Measurements from ENCODE around the gene PSMF1. TPM values are rescaled to one million over a fixed set of nuclear protein-coding genes. Genes with fewer than 3 reads are reported as not detected.

Gene PSMF1
- total RNA-seq, 1 donor from 2014 or later = 124 TPM

- Histone ChIP-seq H3K27me3 (ENCODE audit: low read depth) (no peaks in the 10 kb centered on the region), H3K4me1 (no peaks in the 10 kb centered on the region), H3K27ac (replicated peaks) (no peak overlapping the region), H3K4me3 (no peak overlapping the region), H3K36me3 (no peaks in the 10 kb centered on the region), H3K9me3 (replicated peaks) (peaks cover 29% of the 10 kb centered on the region)
- intact Hi-C loops (cut with micrococcal nuclease) = no loop called here
- no peak for DNase-seq
- TF ChIP-seq CTCF (IDR thresholded peaks at IDR 0.05; ENCODE audit: borderline replicate concordance) = no peak
Observed at GRCh38 chr20:1102016-1102415, 16.4 kb upstream of the PSMF1 start.

GRCh38 chr20:1103751-1104150, 14.7 kb upstream of the PSMF1 start:
- no peaks in the 10 kb centered on the region for H3K36me3 ChIP-seq
- H3K27ac ChIP-seq (replicated peaks) = no peak overlapping the region
- TF ChIP-seq CTCF (IDR thresholded peaks at IDR 0.05; ENCODE audit: borderline replicate concordance) = no peak
- H3K9me3 ChIP-seq (replicated peaks) = peaks cover 22% of the 10 kb centered on the region
- H3K27me3 ChIP-seq (ENCODE audit: low read depth) = no peaks in the 10 kb centered on the region
- DNase-seq = no peak
- no peaks in the 10 kb centered on the region for H3K4me1 ChIP-seq
- intact Hi-C loops (cut with micrococcal nuclease) = no loop called here
- no peak overlapping the region for H3K4me3 ChIP-seq

GRCh38 chr20:1105599-1106194, 12.7 kb upstream of the PSMF1 start:
- no peak overlapping the region for H3K4me3 ChIP-seq
- H3K27ac ChIP-seq (replicated peaks) = no peak overlapping the region
- no peak for TF ChIP-seq CTCF (IDR thresholded peaks at IDR 0.05; ENCODE audit: borderline replicate concordance)
- peaks cover 22% of the 10 kb centered on the region for H3K9me3 ChIP-seq (replicated peaks)
- no peak for DNase-seq
- H3K4me1 ChIP-seq = no peaks in the 10 kb centered on the region
- H3K27me3 ChIP-seq (ENCODE audit: low read depth) = no peaks in the 10 kb centered on the region
- no peaks in the 10 kb centered on the region for H3K36me3 ChIP-seq
- intact Hi-C loops (cut with micrococcal nuclease) = no loop called here

GRCh38 chr20:1107176-1107575, 11.2 kb upstream of the PSMF1 start:
- TF ChIP-seq CTCF (IDR thresholded peaks at IDR 0.05; ENCODE audit: borderline replicate concordance) = no peak
- H3K4me1 ChIP-seq = no peaks in the 10 kb centered on the region
- intact Hi-C loops (cut with micrococcal nuclease) = no loop called here
- H3K4me3 ChIP-seq = no peak overlapping the region
- no peaks in the 10 kb centered on the region for H3K36me3 ChIP-seq
- H3K9me3 ChIP-seq (replicated peaks) = peaks cover 10% of the 10 kb centered on the region
- no peaks in the 10 kb centered on the region for H3K27me3 ChIP-seq (ENCODE audit: low read depth)
- DNase-seq = no peak
- H3K27ac ChIP-seq (replicated peaks) = no peak overlapping the region

- intact Hi-C loops (cut with micrococcal nuclease) = no loop called here
- H3K4me3 ChIP-seq = no peak overlapping the region
- DNase-seq = peak; percentile 50
- H3K4me1 ChIP-seq = no peaks in the 10 kb centered on the region
- no peaks in the 10 kb centered on the region for H3K36me3 ChIP-seq
- H3K27me3 ChIP-seq (ENCODE audit: low read depth) = no peaks in the 10 kb centered on the region
- H3K27ac ChIP-seq (replicated peaks) = no peak overlapping the region
- no peaks in the 10 kb centered on the region for H3K9me3 ChIP-seq (replicated peaks)
- peak; percentile 85 for TF ChIP-seq CTCF (IDR thresholded peaks at IDR 0.05; ENCODE audit: borderline replicate concordance)
Observed at GRCh38 chr20:1108437-1108920, 9.9 kb upstream of the PSMF1 start.
